NCI-H82 treated with DMSO at 0.1 percent for 48 hours (cell line): Measurements from ENCODE around the gene HSPG2.

Source experiments
- DNase-seq: peaks from one replicate; lab custom pipeline; 2025; ENCODE audit not compliant: unreplicated experiment; lab: John Stamatoyannopoulos, UW

HSPG2 gene

GRCh38 chr1:21867451-21867996 lies 69.6 kb downstream of the HSPG2 start:
- DNase-seq: no peak

GRCh38 chr1:21866707-21867043 lies 70.4 kb downstream of the HSPG2 start:
- no peak for DNase-seq

- DNase-seq: no peak
Observed at GRCh38 chr1:21865943-21866706, 71.0 kb downstream of the HSPG2 start.

- DNase-seq: no peak
Observed at GRCh38 chr1:21865609-21865942, 71.5 kb downstream of the HSPG2 start.

GRCh38 chr1:21864730-21865129 lies 72.4 kb downstream of the HSPG2 start:
- DNase-seq: no peak

- DNase-seq: no peak
Observed at GRCh38 chr1:21863981-21864380, 73.1 kb downstream of the HSPG2 start.

- DNase-seq: no peak
Observed at GRCh38 chr1:21861602-21862429, 75.3 kb downstream of the HSPG2 start.

GRCh38 chr1:21860971-21861370 lies 76.1 kb downstream of the HSPG2 start:
- no peak for DNase-seq

GRCh38 chr1:21859669-21860179 lies 77.4 kb downstream of the HSPG2 start:
- DNase-seq: no peak

GRCh38 chr1:21857840-21858670 lies 79.1 kb downstream of the HSPG2 start:
- DNase-seq: no peak

GRCh38 chr1:21857142-21857839 lies 79.8 kb downstream of the HSPG2 start:
- DNase-seq: no peak

- DNase-seq: no peak
Observed at GRCh38 chr1:21855257-21856096, 81.6 kb downstream of the HSPG2 start.

- DNase-seq: no peak
Observed at GRCh38 chr1:21854751-21855131, 82.4 kb downstream of the HSPG2 start.

GRCh38 chr1:21854090-21854750 lies 82.9 kb downstream of the HSPG2 start:
- DNase-seq: no peak

- DNase-seq: no peak
Observed at GRCh38 chr1:21853131-21853427, 84.0 kb downstream of the HSPG2 start.

GRCh38 chr1:21852282-21853130 lies 84.6 kb downstream of the HSPG2 start:
- no peak for DNase-seq

GRCh38 chr1:21851430-21852250 lies 85.5 kb downstream of the HSPG2 start:
- DNase-seq: no peak
